Calu3 (cell line): ENCODE data around the gene EPHA1. TPM values are rescaled to one million over a fixed set of nuclear protein-coding genes. Genes with fewer than 3 reads are reported as not detected.

Experiments
- BruUV-seq: library from RNA; stranded (reverse); fragments of 400-500 nt; replicated peaks from 2 replicates; lab custom pipeline; 2021; lab: Mats Ljungman, UMichigan
- CTCF ChIA-PET: fragments of 300-600 bp; sonication (Branson Sonifier 250); formaldehyde crosslinking; loops from one replicate; lab custom pipeline; 2022; ENCODE audit warnings: antibody characterized with exemption; lab: Charles Lee
- DNase-seq: peaks from one replicate; pipeline ENCODE4 v3.0.0; 2022
- H3K27ac Mint-ChIP-seq: one replicate; pipeline ENCODE4 v1.8.0; 2022; ENCODE audit warnings: mixed read lengths; ENCODE audit not compliant: unreplicated experiment
- H3K27me3 Mint-ChIP-seq: one replicate; pipeline ENCODE4 v1.8.0; 2022; ENCODE audit warnings: mixed read lengths; ENCODE audit not compliant: unreplicated experiment
- H3K36me3 Mint-ChIP-seq: one replicate; pipeline ENCODE4 v1.8.0; 2022; ENCODE audit warnings: mild to moderate bottlenecking, moderate library complexity, mixed read lengths; ENCODE audit not compliant: insufficient read depth, unreplicated experiment
- H3K4me1 Mint-ChIP-seq: one replicate; pipeline ENCODE4 v1.8.0; 2022; ENCODE audit warnings: mild to moderate bottlenecking, low read depth, mixed read lengths; ENCODE audit not compliant: unreplicated experiment
- H3K4me3 Mint-ChIP-seq: one replicate; pipeline ENCODE4 v1.8.0; 2022; ENCODE audit warnings: mild to moderate bottlenecking, low read depth, moderate library complexity, mixed read lengths; ENCODE audit not compliant: unreplicated experiment
- H3K9me3 Mint-ChIP-seq: one replicate; pipeline ENCODE4 v1.8.0; 2022; ENCODE audit warnings: low read depth, mixed read lengths; ENCODE audit not compliant: unreplicated experiment
- CTCF ChIP-seq: fragments of 200-600 bp; IDR thresholded peaks from one replicate; pipeline ENCODE4 v1.8.0; 2022; ENCODE audit warnings: antibody characterized with exemption; ENCODE audit not compliant: unreplicated experiment
- intact Hi-C: fragments of 100-400 bp; cut with micrococcal nuclease; formaldehyde crosslinking; loops from one replicate; pipeline ENCODE4 v1.10.0; 2022; ENCODE audit not compliant: unreplicated experiment
- total RNA-seq: library from RNA; stranded (reverse); gene quantifications from 2 replicates; pipeline ENCODE4 v1.2.3, GENCODE V29; 2022

EPHA1 gene
- total RNA-seq, 1 experiment from 2014 or later: 21.6 TPM

GRCh38 chr7:143384661-143385631, 23.7 kb downstream of the EPHA1 start:
- Mint-ChIP-seq H3K4me3 (no peak overlapping the region), H3K36me3 (peaks cover 55% of the 10 kb centered on the region), H3K9me3 (no peaks in the 10 kb centered on the region), H3K27ac (no peak overlapping the region), H3K4me1 (peaks cover 3% of the 10 kb centered on the region), H3K27me3 (no peaks in the 10 kb centered on the region)
- TF ChIP-seq CTCF: no peak
- BruUV-seq: no TSS peak
- intact Hi-C loops: no loop called here
- CTCF ChIA-PET: no interaction called here
- no peak for DNase-seq

- no peak overlapping the region for H3K27ac Mint-ChIP-seq
- H3K4me3 Mint-ChIP-seq: no peak overlapping the region
- intact Hi-C loops: no loop called here
- CTCF ChIA-PET: no interaction called here
- peaks cover 55% of the 10 kb centered on the region for H3K36me3 Mint-ChIP-seq
- no peaks in the 10 kb centered on the region for H3K9me3 Mint-ChIP-seq
- BruUV-seq: no TSS peak
- TF ChIP-seq CTCF: no peak
- H3K4me1 Mint-ChIP-seq: peaks cover 11% of the 10 kb centered on the region
- no peaks in the 10 kb centered on the region for H3K27me3 Mint-ChIP-seq
- no peak for DNase-seq
These were observed 24.5 kb downstream of the EPHA1 start for GRCh38 chr7:143384148-143384547.

- H3K9me3 Mint-ChIP-seq: no peaks in the 10 kb centered on the region
- H3K36me3 Mint-ChIP-seq: peaks cover 51% of the 10 kb centered on the region
- no TSS peak for BruUV-seq
- intact Hi-C loops: no loop called here
- no peak overlapping the region for H3K27ac Mint-ChIP-seq
- TF ChIP-seq CTCF: no peak
- H3K27me3 Mint-ChIP-seq: no peaks in the 10 kb centered on the region
- DNase-seq: no peak
- CTCF ChIA-PET: no interaction called here
- H3K4me1 Mint-ChIP-seq: peaks cover 16% of the 10 kb centered on the region
- no peak overlapping the region for H3K4me3 Mint-ChIP-seq
These were observed 25.1 kb downstream of the EPHA1 start for GRCh38 chr7:143383642-143383957.

- DNase-seq: no peak
- Mint-ChIP-seq H3K27ac (no peak overlapping the region), H3K27me3 (no peaks in the 10 kb centered on the region), H3K9me3 (no peaks in the 10 kb centered on the region), H3K4me3 (peak overlapping the region; percentile 85), H3K4me1 (peaks cover 21% of the 10 kb centered on the region), H3K36me3 (peaks cover 46% of the 10 kb centered on the region)
- intact Hi-C loops: no loop called here
- TF ChIP-seq CTCF: no peak
- CTCF ChIA-PET: no interaction called here
- BruUV-seq: no TSS peak
These were observed 25.6 kb downstream of the EPHA1 start for GRCh38 chr7:143382791-143383641.
